CD4-positive, CD25-positive, alpha-beta regulatory T cell (primary cell): ENCODE results near the gene LGMN. TPM values are rescaled to one million over a fixed set of nuclear protein-coding genes. Genes with fewer than 3 reads are reported as not detected.

Source experiments
- ATAC-seq, 2 donors: fragments of 150-1000 bp; cut with Tn5 transposase; one replicate each; pipeline ENCODE4 v1.10.0; 2021; ENCODE audit warnings: low read depth in 2 of 2, moderate number of reproducible peaks in 2 of 2, moderate library complexity in 1 of 2
- DNase-seq, 3 donors: peaks; one replicate each; pipeline versions ENCODE4 v3.0.0 to v3.0.0-alpha.2; 2012 to 2022; ENCODE audit warnings: mixed read lengths in 1 of 3
- H3K27ac ChIP-seq: one replicate; pipeline ENCODE4 v1.7.0; 2013; ENCODE audit warnings: mild to moderate bottlenecking, low read length; ENCODE audit not compliant: insufficient read depth, poor library complexity, severe bottlenecking
- H3K27me3 ChIP-seq: one replicate; pipeline ENCODE4 v1.7.0; 2013; ENCODE audit warnings: low read length; ENCODE audit not compliant: control insufficient read depth, insufficient read depth
- H3K36me3 ChIP-seq: one replicate; pipeline ENCODE4 v1.7.0; 2013; ENCODE audit warnings: mild to moderate bottlenecking, low read length, moderate library complexity; ENCODE audit not compliant: control insufficient read depth, insufficient read depth
- H3K4me1 ChIP-seq: 2 replicates; pipeline ENCODE4 v1.7.0; 2013; ENCODE audit warnings: mild to moderate bottlenecking, low read length; ENCODE audit not compliant: insufficient read depth, control insufficient read depth, poor library complexity, severe bottlenecking
- H3K4me3 ChIP-seq: one replicate; pipeline ENCODE4 v1.7.0; 2013; ENCODE audit warnings: low read depth, mild to moderate bottlenecking, low read length, moderate library complexity
- H3K9me3 ChIP-seq, 2 experiments: 1 replicate in 1 of 2; 2 replicates in 1 of 2; pipeline ENCODE4 v1.7.0; 2013; ENCODE audit warnings: low read length in 2 of 2, mild to moderate bottlenecking in 1 of 2, moderate library complexity in 1 of 2; ENCODE audit not compliant: control insufficient read depth in 2 of 2
- H3K27ac Mint-ChIP-seq, 3 donors: one replicate each; pipeline ENCODE4 v1.8.0; 2020 to 2022; ENCODE audit warnings: mild to moderate bottlenecking in 3 of 3, mixed read lengths in 3 of 3, moderate library complexity in 2 of 3
- H3K27me3 Mint-ChIP-seq: one replicate; pipeline ENCODE4 v1.8.0; 2022; ENCODE audit warnings: mild to moderate bottlenecking, mixed read lengths
- H3K36me3 Mint-ChIP-seq: one replicate; pipeline ENCODE4 v1.8.0; 2020; ENCODE audit warnings: mixed read lengths
- H3K4me1 Mint-ChIP-seq, 4 donors: one replicate each; pipeline ENCODE4 v1.8.0; 2020 to 2022; ENCODE audit warnings: mixed read lengths in 4 of 4, mild to moderate bottlenecking in 1 of 4
- H3K4me3 Mint-ChIP-seq, 4 donors: one replicate each; pipeline ENCODE4 v1.8.0; 2020 to 2022; ENCODE audit warnings: mild to moderate bottlenecking in 4 of 4, mixed read lengths in 4 of 4, moderate library complexity in 3 of 4
- H3K9me3 Mint-ChIP-seq, 7 donors: one replicate each; pipeline ENCODE4 v1.8.0; 2020 to 2022; ENCODE audit warnings: mixed read lengths in 7 of 7, mild to moderate bottlenecking in 3 of 7, moderate library complexity in 2 of 7
- polyA plus RNA-seq, 4 donors: library from polyadenylated mRNA; unstranded; fragments of 300-500 nt; fragmentation: Illumina TruSeq; gene quantifications; one replicate each; pipeline ENCODE4 v1.2.3, GENCODE V29; 2021
- total RNA-seq: library from RNA; stranded (reverse); gene quantifications from one replicate; pipeline ENCODE4 v1.2.3, GENCODE V29; 2022

LGMN gene
- total and polyA plus RNA-seq, 5 donors from 2014 or later: 10.9 to 34.4 (median 18.5) TPM

GRCh38 chr14:92670160-92670559 is 78.3 kb downstream of the LGMN start:
- H3K27ac ChIP-seq: no peak overlapping the region
- peak overlapping the region in 3 of 4 donors; percentile 11 to 67 (median 48) for H3K4me3 Mint-ChIP-seq
- H3K36me3 Mint-ChIP-seq: peaks cover 60% of the 10 kb centered on the region
- DNase-seq (peak in 1 of 3 donors; percentile 77), ATAC-seq (peak in 1 of 2 donors; percentile 30)
- H3K27ac Mint-ChIP-seq: peak overlapping the region; percentile 73 to 91 (median 88)
- H3K9me3 Mint-ChIP-seq: no peaks in the 10 kb centered on the region
- H3K36me3 ChIP-seq: peaks cover 85% of the 10 kb centered on the region
- peaks cover 56% of the 10 kb centered on the region for H3K4me1 ChIP-seq
- H3K27me3 Mint-ChIP-seq: no peaks in the 10 kb centered on the region
- H3K9me3 ChIP-seq: no peaks in the 10 kb centered on the region
- H3K27me3 ChIP-seq: no peaks in the 10 kb centered on the region
- H3K4me1 Mint-ChIP-seq: peaks cover 17 to 93% (median 71%) of the 10 kb centered on the region in 4 donors
- H3K4me3 ChIP-seq: no peak overlapping the region

GRCh38 chr14:92668276-92668973 is 80.0 kb downstream of the LGMN start:
- peaks cover 25 to 93% (median 72%) of the 10 kb centered on the region in 4 donors for H3K4me1 Mint-ChIP-seq
- no peak for DNase-seq
- no peaks in the 10 kb centered on the region for H3K9me3 ChIP-seq
- peaks cover 58% of the 10 kb centered on the region for H3K4me1 ChIP-seq
- H3K4me3 ChIP-seq: peak overlapping the region; percentile 15
- H3K36me3 ChIP-seq: peaks cover 89% of the 10 kb centered on the region
- peak overlapping the region in 3 of 4 donors; percentile 1 to 59 (median 48) for H3K4me3 Mint-ChIP-seq
- no peaks in the 10 kb centered on the region for H3K27me3 ChIP-seq
- peaks cover 65% of the 10 kb centered on the region for H3K36me3 Mint-ChIP-seq
- H3K27me3 Mint-ChIP-seq: no peaks in the 10 kb centered on the region
- no peaks in the 10 kb centered on the region for H3K9me3 Mint-ChIP-seq
- ATAC-seq: no peak
- peak overlapping the region; percentile 73 to 95 (median 88) for H3K27ac Mint-ChIP-seq
- H3K27ac ChIP-seq: peak overlapping the region; percentile 55

GRCh38 chr14:92666251-92666650 is 82.2 kb downstream of the LGMN start:
- DNase-seq (no peak), ATAC-seq (no peak)
- Mint-ChIP-seq H3K9me3 (peaks cover 0 to 1% (median 0%) of the 10 kb centered on the region in 7 donors), H3K36me3 (peaks cover 77% of the 10 kb centered on the region), H3K27ac (peak overlapping the region; percentile 89 to 95 (median 92)), H3K4me3 (peak overlapping the region; percentile 46 to 69 (median 62)), H3K27me3 (no peaks in the 10 kb centered on the region), H3K4me1 (peaks cover 25 to 96% (median 73%) of the 10 kb centered on the region in 4 donors)
- peak overlapping the region; percentile 5 for H3K27ac ChIP-seq
- H3K9me3 ChIP-seq: no peaks in the 10 kb centered on the region
- no peaks in the 10 kb centered on the region for H3K27me3 ChIP-seq
- H3K4me3 ChIP-seq: no peak overlapping the region
- H3K4me1 ChIP-seq: peaks cover 59% of the 10 kb centered on the region
- H3K36me3 ChIP-seq: peaks cover 88% of the 10 kb centered on the region

DNA sequence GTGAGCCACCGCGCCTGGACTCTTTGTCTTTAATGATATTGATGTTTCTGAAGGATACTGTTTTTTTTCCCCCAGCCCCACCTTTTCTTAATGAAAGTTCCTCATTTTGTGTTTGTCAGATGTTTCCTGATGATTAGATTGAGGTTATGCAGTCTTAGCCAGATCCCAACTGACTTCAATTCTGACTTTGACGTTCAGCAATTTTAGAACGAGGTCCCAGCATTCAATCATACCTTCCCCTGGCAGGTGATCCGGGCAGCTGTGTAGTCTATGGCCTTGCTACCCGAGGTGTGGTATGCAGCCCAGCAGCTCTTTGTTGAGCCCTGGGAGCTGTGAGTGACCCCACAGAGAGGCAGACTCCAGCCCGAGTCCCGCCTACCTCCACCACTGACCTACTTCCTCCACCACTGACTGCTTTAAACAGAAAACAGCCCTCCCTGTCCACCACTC is 82.7 kb downstream of the LGMN start:
- H3K36me3 ChIP-seq: peaks cover 88% of the 10 kb centered on the region

GRCh38 chr14:92663049-92663448 is 85.4 kb downstream of the LGMN start:
- H3K36me3 Mint-ChIP-seq: peaks cover 80% of the 10 kb centered on the region
- H3K4me3 Mint-ChIP-seq: peak overlapping the region in 2 of 4 donors; percentile 31 to 53
- DNase-seq (no peak), ATAC-seq (no peak)
- H3K27ac Mint-ChIP-seq: peak overlapping the region in 2 of 3 donors; percentile 59 to 98
- no peaks in the 10 kb centered on the region for H3K27me3 Mint-ChIP-seq
- H3K9me3 Mint-ChIP-seq: peaks cover 0 to 1% (median 0%) of the 10 kb centered on the region in 7 donors
- Histone ChIP-seq H3K27me3 (no peaks in the 10 kb centered on the region), H3K4me3 (no peak overlapping the region), H3K4me1 (peaks cover 63% of the 10 kb centered on the region), H3K36me3 (peaks cover 88% of the 10 kb centered on the region), H3K27ac (peak overlapping the region; percentile 9), H3K9me3 (no peaks in the 10 kb centered on the region)
- H3K4me1 Mint-ChIP-seq: peaks cover 11 to 96% (median 74%) of the 10 kb centered on the region in 4 donors

More for the DNA sequence above, 82.7 kb downstream of the LGMN start:
- Histone ChIP-seq H3K27ac (peak overlapping the region; percentile 5), H3K4me1 (peaks cover 62% of the 10 kb centered on the region), H3K27me3 (no peaks in the 10 kb centered on the region), H3K9me3 (no peaks in the 10 kb centered on the region), H3K4me3 (no peak overlapping the region)
- Mint-ChIP-seq H3K36me3 (peaks cover 80% of the 10 kb centered on the region), H3K4me3 (peak overlapping the region; percentile 29 to 69 (median 57)), H3K4me1 (peaks cover 25 to 96% (median 72%) of the 10 kb centered on the region in 4 donors), H3K27me3 (no peaks in the 10 kb centered on the region), H3K9me3 (peaks cover 0 to 1% (median 0%) of the 10 kb centered on the region in 7 donors), H3K27ac (peak overlapping the region; percentile 89 to 95 (median 92))
- peak; percentile 12 to 15 for ATAC-seq
- DNase-seq: no peak

DNA sequence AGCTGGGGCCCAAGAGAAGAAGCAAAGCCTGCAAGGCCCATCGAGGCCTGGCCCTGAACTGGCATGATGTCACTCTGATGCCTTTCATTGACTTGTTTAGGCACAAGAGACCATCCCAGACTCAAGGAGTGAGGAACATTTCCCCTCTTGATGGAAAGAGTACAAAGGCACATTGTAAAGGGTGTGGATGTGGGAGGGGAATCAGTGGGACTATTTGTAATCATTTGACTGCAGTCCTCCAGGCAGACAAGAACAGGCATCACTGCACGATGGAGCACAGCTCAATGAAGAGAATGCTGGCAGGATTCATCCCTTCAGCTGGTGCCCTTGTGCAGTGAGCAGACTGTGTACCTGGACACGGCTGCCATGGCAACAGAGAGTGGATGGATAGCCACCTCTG is 87.9 kb downstream of the LGMN start:
- peaks cover 9 to 94% (median 74%) of the 10 kb centered on the region in 4 donors for H3K4me1 Mint-ChIP-seq
- peaks cover 66% of the 10 kb centered on the region for H3K4me1 ChIP-seq

DNA sequence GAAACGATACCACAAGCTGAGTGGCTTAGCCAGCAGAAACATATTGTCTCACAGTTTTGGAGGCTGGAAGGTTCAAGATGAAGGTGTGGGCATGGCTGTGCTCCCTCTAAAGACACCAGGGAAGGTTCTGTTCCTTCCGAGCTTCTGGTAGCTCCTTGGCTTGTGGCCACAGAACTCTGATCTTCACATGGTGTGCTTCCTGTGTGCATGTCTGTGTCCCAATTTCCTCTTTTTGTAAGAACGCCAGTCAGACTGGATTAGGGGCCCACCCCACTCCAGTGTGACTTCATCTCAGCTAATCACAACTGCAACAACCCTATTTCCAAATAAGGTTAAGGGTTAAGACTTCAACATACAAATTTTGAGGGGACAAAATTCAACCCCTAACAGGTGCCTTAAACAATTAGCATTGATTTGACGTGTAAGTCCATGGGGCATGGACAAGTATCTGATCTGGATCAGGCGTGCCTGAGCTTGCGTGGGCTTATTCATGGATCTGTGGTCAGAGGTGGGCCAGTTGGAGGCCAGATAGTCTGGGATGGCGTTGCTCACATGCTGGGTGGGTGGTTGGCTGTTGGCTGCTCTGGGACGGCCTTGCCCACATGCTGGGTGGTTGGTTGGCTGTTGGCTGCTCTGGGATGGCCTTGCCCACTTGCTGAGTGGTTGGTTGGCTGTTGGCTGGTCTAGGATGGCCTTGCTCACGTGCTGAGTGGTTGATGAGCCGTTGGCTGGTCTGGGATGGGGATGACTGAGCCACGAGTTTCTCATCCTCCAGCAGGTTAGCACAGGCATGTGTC is 88.5 kb downstream of the LGMN start:
- H3K27me3 ChIP-seq: no peaks in the 10 kb centered on the region
- Mint-ChIP-seq H3K4me1 (peaks cover 11 to 95% (median 75%) of the 10 kb centered on the region in 4 donors), H3K9me3 (peaks cover 0 to 1% (median 0%) of the 10 kb centered on the region in 7 donors), H3K36me3 (peaks cover 79% of the 10 kb centered on the region), H3K4me3 (peak overlapping the region; percentile 1 to 100 (median 73)), H3K27ac (peak overlapping the region; percentile 88 to 98 (median 92)), H3K27me3 (no peaks in the 10 kb centered on the region)
- DNase-seq (no peak), ATAC-seq (peak; percentile 24 to 38)
- H3K27ac ChIP-seq: no peak overlapping the region
- H3K36me3 ChIP-seq: peaks cover 72% of the 10 kb centered on the region
- peak overlapping the region; percentile 15 for H3K4me3 ChIP-seq
- H3K9me3 ChIP-seq: no peaks in the 10 kb centered on the region
- peaks cover 70% of the 10 kb centered on the region for H3K4me1 ChIP-seq

More for the DNA sequence above, 87.9 kb downstream of the LGMN start:
- DNase-seq (no peak), ATAC-seq (no peak)
- Mint-ChIP-seq H3K4me3 (peak overlapping the region; percentile 1 to 100 (median 73)), H3K27me3 (no peaks in the 10 kb centered on the region), H3K36me3 (peaks cover 75% of the 10 kb centered on the region), H3K27ac (peak overlapping the region; percentile 88 to 98 (median 92)), H3K9me3 (peaks cover 0 to 1% (median 0%) of the 10 kb centered on the region in 7 donors)
- Histone ChIP-seq H3K4me3 (peak overlapping the region; percentile 15), H3K9me3 (no peaks in the 10 kb centered on the region), H3K27me3 (no peaks in the 10 kb centered on the region), H3K36me3 (peaks cover 72% of the 10 kb centered on the region), H3K27ac (no peak overlapping the region)
